Fibroblast of lung (primary cell): ENCODE results near the gene ZNF804B.

ENCODE experiments used
- EZH2 ChIP-seq: IDR thresholded peaks from 2 replicates; pipeline ENCODE4 v1.5.1; 2012; ENCODE audit warnings: low read length, control low read depth, mild to moderate bottlenecking; ENCODE audit errors: missing control alignments
- TF ChIP-seq, protein P1 (sequence below), 2 donors: IDR thresholded peaks in 1 of 2; conservative IDR thresholded peaks in 1 of 2; 1 replicate in 1 of 2; 2 replicates in 1 of 2; pipeline ENCODE4 v1.5.1; 2011 to 2012; ENCODE audit warnings: low read length in 2 of 2, control low read depth in 1 of 2, inconsistent platforms in 1 of 2, low read depth in 1 of 2, mild to moderate bottlenecking in 1 of 2

- TF ChIP-seq, protein P1, sequence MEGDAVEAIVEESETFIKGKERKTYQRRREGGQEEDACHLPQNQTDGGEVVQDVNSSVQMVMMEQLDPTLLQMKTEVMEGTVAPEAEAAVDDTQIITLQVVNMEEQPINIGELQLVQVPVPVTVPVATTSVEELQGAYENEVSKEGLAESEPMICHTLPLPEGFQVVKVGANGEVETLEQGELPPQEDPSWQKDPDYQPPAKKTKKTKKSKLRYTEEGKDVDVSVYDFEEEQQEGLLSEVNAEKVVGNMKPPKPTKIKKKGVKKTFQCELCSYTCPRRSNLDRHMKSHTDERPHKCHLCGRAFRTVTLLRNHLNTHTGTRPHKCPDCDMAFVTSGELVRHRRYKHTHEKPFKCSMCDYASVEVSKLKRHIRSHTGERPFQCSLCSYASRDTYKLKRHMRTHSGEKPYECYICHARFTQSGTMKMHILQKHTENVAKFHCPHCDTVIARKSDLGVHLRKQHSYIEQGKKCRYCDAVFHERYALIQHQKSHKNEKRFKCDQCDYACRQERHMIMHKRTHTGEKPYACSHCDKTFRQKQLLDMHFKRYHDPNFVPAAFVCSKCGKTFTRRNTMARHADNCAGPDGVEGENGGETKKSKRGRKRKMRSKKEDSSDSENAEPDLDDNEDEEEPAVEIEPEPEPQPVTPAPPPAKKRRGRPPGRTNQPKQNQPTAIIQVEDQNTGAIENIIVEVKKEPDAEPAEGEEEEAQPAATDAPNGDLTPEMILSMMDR (conservative IDR thresholded peaks at IDR 0.05 in 1 of 2, IDR thresholded peaks at IDR 0.05 in 1 of 2; ENCODE audit: low read depth in 1 of 2, low read length in 2 of 2), result no peak
- TF ChIP-seq EZH2, result no peak
Observed at GRCh38 chr7:89377219-89377618, 617.7 kb downstream of the ZNF804B start.
